ENCODE results near the gene RASGEF1C.

- TF ChIP-seq SP1 (IDR thresholded peaks at IDR 0.05) (no peak), ZNF384 (IDR thresholded peaks at IDR 0.05) (no peak), FOXK2 (IDR thresholded peaks at IDR 0.05) (no peak), HDGF (IDR thresholded peaks at IDR 0.05; ENCODE audit: borderline replicate concordance) (no peak), ELF4 (IDR thresholded peaks at IDR 0.05) (no peak), SUZ12 (IDR thresholded peaks at IDR 0.05) (no peak), NFRKB (IDR thresholded peaks at IDR 0.05) (no peak), TARDBP (IDR thresholded peaks at IDR 0.05) (no peak), PKNOX1 (IDR thresholded peaks at IDR 0.05) (no peak), BHLHE40 (IDR thresholded peaks at IDR 0.05; ENCODE audit: borderline replicate concordance) (no peak), FOXA1 (IDR thresholded peaks at IDR 0.05) (no peak), L3MBTL2 (conservative IDR thresholded peaks at IDR 0.05) (no peak)
Observed at GRCh38 chr5:180194410-180195345, 14.3 kb downstream of the RASGEF1C start.
